Lower leg skin (tissue), 3 donors: ENCODE measurements around the gene WWOX.

Experiments
- POLR2A ChIP-seq, 2 donors: fragments of 450-650 bp; IDR thresholded peaks; one replicate each; pipeline ENCODE4 v1.6.1; 2016 to 2017; ENCODE audit warnings: antibody characterized with exemption in 2 of 2, mild to moderate bottlenecking in 1 of 2, moderate library complexity in 1 of 2
- TF ChIP-seq, protein P1 (sequence below), 3 donors: fragments of 450-650 bp; IDR thresholded peaks; one replicate each; pipeline ENCODE4 v1.5.1; 2016; ENCODE audit warnings: antibody characterized with exemption in 3 of 3, mild to moderate bottlenecking in 3 of 3, moderate library complexity in 2 of 3

DNA sequence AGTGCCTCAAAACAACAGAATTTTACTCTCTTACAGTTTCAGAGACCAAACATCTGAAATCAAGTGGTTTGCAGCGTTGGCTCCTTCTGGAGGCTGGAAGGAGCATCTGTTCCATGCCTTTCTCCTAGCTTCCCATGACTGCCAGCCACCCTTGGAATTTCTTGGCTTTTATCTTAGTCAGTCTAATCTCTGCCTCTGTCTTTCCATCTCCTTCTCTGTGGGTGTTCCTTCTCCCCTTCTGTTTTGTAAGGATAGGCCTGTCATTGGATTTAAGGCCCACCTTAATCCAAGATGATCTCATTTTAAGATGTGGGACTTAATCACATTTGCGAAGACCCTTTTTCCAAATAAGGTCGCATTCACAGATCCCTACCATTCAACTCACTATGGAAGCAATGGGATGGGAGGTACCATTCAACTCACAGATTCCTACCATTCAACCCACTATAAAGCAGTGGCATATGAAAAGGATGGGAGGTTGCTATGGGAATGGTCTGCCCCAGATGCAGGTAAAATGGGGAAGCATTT, 321.8 kb downstream of the WWOX start:
- TF ChIP-seq, protein P1, sequence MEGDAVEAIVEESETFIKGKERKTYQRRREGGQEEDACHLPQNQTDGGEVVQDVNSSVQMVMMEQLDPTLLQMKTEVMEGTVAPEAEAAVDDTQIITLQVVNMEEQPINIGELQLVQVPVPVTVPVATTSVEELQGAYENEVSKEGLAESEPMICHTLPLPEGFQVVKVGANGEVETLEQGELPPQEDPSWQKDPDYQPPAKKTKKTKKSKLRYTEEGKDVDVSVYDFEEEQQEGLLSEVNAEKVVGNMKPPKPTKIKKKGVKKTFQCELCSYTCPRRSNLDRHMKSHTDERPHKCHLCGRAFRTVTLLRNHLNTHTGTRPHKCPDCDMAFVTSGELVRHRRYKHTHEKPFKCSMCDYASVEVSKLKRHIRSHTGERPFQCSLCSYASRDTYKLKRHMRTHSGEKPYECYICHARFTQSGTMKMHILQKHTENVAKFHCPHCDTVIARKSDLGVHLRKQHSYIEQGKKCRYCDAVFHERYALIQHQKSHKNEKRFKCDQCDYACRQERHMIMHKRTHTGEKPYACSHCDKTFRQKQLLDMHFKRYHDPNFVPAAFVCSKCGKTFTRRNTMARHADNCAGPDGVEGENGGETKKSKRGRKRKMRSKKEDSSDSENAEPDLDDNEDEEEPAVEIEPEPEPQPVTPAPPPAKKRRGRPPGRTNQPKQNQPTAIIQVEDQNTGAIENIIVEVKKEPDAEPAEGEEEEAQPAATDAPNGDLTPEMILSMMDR (IDR thresholded peaks at IDR 0.05): no peak
- TF ChIP-seq POLR2A (IDR thresholded peaks at IDR 0.05): no peak
